ENCODE results near the gene SLC4A7. TPM values are rescaled to one million over a fixed set of nuclear protein-coding genes. Genes with fewer than 3 reads are reported as not detected.

SLC4A7 gene
- total RNA-seq, 1 experiment from 2014 or later = 41.9 TPM

- intact Hi-C loops (cut with micrococcal nuclease) = no loop called here
- H3K27ac Mint-ChIP-seq (ENCODE audit: low read depth, unreplicated experiment) = peak overlapping the region; percentile 36
- TF ChIP-seq CTCF (IDR thresholded peaks at IDR 0.05; ENCODE audit: unreplicated experiment) = no peak
- H3K4me1 Mint-ChIP-seq (ENCODE audit: insufficient read depth, unreplicated experiment) = peaks cover 10% of the 10 kb centered on the region
- H3K4me3 Mint-ChIP-seq (ENCODE audit: unreplicated experiment) = no peak overlapping the region
- no peaks in the 10 kb centered on the region for H3K9me3 Mint-ChIP-seq (ENCODE audit: unreplicated experiment)
- POLR2A ChIA-PET = interaction anchor here (0.6 to 2.1 kb wide), 9 partner anchors 10 to 351 kb away, joined by 3 to 9 read pairs (median 4); no protein-coding TSS in a partner anchor
- no peaks in the 10 kb centered on the region for H3K27me3 Mint-ChIP-seq (ENCODE audit: insufficient read depth, unreplicated experiment)
- CTCF ChIA-PET = interaction anchor here (0.6 to 2.3 kb wide), 7 partner anchors 14 to 355 kb away, joined by 3 to 8 read pairs (median 3); no protein-coding TSS in a partner anchor
- no TSS peak for BruUV-seq (replicated peaks)
- no peaks in the 10 kb centered on the region for H3K36me3 Mint-ChIP-seq (ENCODE audit: insufficient read depth, unreplicated experiment)
- peak; percentile 25 for DNase-seq (ENCODE audit: unreplicated experiment)
These were observed 158.0 kb downstream of the SLC4A7 start for GRCh38 chr3:27326202-27326601.

- peaks cover 10% of the 10 kb centered on the region for H3K4me1 Mint-ChIP-seq (ENCODE audit: insufficient read depth, unreplicated experiment)
- H3K27ac Mint-ChIP-seq (ENCODE audit: low read depth, unreplicated experiment) = no peak overlapping the region
- CTCF ChIA-PET = interaction anchor here (0.9 to 1.3 kb wide), 5 partner anchors 31 to 356 kb away, joined by 3 to 7 read pairs (median 3); no protein-coding TSS in a partner anchor
- no TSS peak for BruUV-seq (replicated peaks)
- intact Hi-C loops (cut with micrococcal nuclease) = no loop called here
- H3K36me3 Mint-ChIP-seq (ENCODE audit: insufficient read depth, unreplicated experiment) = no peaks in the 10 kb centered on the region
- DNase-seq (ENCODE audit: unreplicated experiment) = no peak
- POLR2A ChIA-PET = no interaction called here
- no peaks in the 10 kb centered on the region for H3K9me3 Mint-ChIP-seq (ENCODE audit: unreplicated experiment)
- H3K27me3 Mint-ChIP-seq (ENCODE audit: insufficient read depth, unreplicated experiment) = no peaks in the 10 kb centered on the region
- no peak for TF ChIP-seq CTCF (IDR thresholded peaks at IDR 0.05; ENCODE audit: unreplicated experiment)
- no peak overlapping the region for H3K4me3 Mint-ChIP-seq (ENCODE audit: unreplicated experiment)
These were observed 158.8 kb downstream of the SLC4A7 start for GRCh38 chr3:27325419-27325818.

- CTCF ChIA-PET = interaction anchor here (1.0 to 1.3 kb wide), 2 partner anchors 143 to 357 kb away, joined by 3 to 7 read pairs; no protein-coding TSS in a partner anchor
- BruUV-seq (replicated peaks) = no TSS peak
- Mint-ChIP-seq H3K4me1 (ENCODE audit: insufficient read depth, unreplicated experiment) (peaks cover 10% of the 10 kb centered on the region), H3K27ac (ENCODE audit: low read depth, unreplicated experiment) (no peak overlapping the region), H3K9me3 (ENCODE audit: unreplicated experiment) (no peaks in the 10 kb centered on the region), H3K36me3 (ENCODE audit: insufficient read depth, unreplicated experiment) (no peaks in the 10 kb centered on the region), H3K4me3 (ENCODE audit: unreplicated experiment) (no peak overlapping the region), H3K27me3 (ENCODE audit: insufficient read depth, unreplicated experiment) (no peaks in the 10 kb centered on the region)
- TF ChIP-seq CTCF (IDR thresholded peaks at IDR 0.05; ENCODE audit: unreplicated experiment) = no peak
- DNase-seq (ENCODE audit: unreplicated experiment) = peak; percentile 26
- POLR2A ChIA-PET = no interaction called here
- intact Hi-C loops (cut with micrococcal nuclease) = no loop called here
These were observed 159.5 kb downstream of the SLC4A7 start for GRCh38 chr3:27324686-27325085.

GRCh38 chr3:27323087-27323570, 161.1 kb downstream of the SLC4A7 start:
- no peak overlapping the region for H3K4me3 Mint-ChIP-seq (ENCODE audit: unreplicated experiment)
- no peaks in the 10 kb centered on the region for H3K36me3 Mint-ChIP-seq (ENCODE audit: insufficient read depth, unreplicated experiment)
- intact Hi-C loops (cut with micrococcal nuclease) = no loop called here
- peak; percentile 23 for DNase-seq (ENCODE audit: unreplicated experiment)
- TF ChIP-seq CTCF (IDR thresholded peaks at IDR 0.05; ENCODE audit: unreplicated experiment) = no peak
- no peak overlapping the region for H3K27ac Mint-ChIP-seq (ENCODE audit: low read depth, unreplicated experiment)
- ChIA-PET POLR2A (no interaction called here), CTCF (interaction anchor here (2.9 kb wide), 1 partner anchor 11 kb away, joined by 9 read pairs; no protein-coding TSS in a partner anchor)
- BruUV-seq (replicated peaks) = no TSS peak
- H3K4me1 Mint-ChIP-seq (ENCODE audit: insufficient read depth, unreplicated experiment) = peaks cover 10% of the 10 kb centered on the region
- H3K9me3 Mint-ChIP-seq (ENCODE audit: unreplicated experiment) = no peaks in the 10 kb centered on the region
- no peaks in the 10 kb centered on the region for H3K27me3 Mint-ChIP-seq (ENCODE audit: insufficient read depth, unreplicated experiment)

Other genes starting within 250 kb of the SLC4A7 start
- 0.44 and 1.1 TPM in 2 replicates for gene NEK10, start 115.0 kb downstream of the SLC4A7 start, total RNA-seq (2022)
- gene EOMES, start 237.9 kb upstream of the SLC4A7 start, total RNA-seq (2022) = 0.74 and 1.3 TPM in 2 replicates

All from MCF 10A (cell line).